NCI-H2171 treated with DMSO at 0.1 percent for 48 hours (cell line): ENCODE measurements around the gene SLBP.
"Not testable (repeated sequence)": the region's sequence is repeated elsewhere in the genome, so short reads cannot be mapped to it uniquely, and the experiment has no call there.

Experiments used
- DNase-seq: peaks from one replicate; lab custom pipeline; 2025; lab: John Stamatoyannopoulos, UW

SLBP gene

DNA sequence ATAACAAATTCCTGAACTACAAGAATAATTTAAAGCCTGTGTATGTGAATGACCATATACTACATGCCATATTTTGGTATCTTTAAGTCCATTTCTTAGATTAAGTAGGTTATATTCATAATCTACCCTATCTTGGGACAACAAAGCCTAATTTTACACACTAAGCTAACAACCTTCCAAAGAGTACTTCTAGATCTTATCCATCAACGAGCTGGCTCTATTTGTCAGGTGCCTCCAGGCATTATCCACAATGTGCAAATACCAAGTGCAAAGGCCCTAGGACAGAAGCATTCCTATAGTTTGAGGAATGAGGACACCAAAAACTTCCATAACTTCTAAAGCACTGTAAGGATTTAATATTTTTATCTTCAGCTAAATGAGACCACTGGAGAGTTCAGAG, 3.5 kb downstream of the SLBP start:
- no peak for DNase-seq

DNA sequence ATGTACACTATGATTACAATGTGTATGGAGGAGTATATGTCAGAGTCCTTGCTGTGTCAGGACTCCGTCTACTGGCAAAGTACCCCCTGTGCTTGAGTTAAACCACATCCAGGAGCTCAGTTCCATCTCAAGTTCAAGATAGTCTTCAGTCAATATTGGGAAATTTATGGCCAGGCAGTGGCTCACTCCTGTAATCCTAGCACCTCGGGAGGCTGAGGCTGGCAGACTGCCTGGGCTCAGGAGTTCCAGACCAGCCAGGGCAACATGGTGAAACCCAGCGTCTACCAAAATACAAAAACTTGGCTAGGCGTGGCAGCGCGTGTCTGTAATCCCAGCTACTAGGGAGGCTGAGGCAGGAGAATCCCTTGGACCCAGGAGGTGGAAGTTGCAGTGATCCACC, 5.8 kb downstream of the SLBP start:
- DNase-seq, result no peak

DNA sequence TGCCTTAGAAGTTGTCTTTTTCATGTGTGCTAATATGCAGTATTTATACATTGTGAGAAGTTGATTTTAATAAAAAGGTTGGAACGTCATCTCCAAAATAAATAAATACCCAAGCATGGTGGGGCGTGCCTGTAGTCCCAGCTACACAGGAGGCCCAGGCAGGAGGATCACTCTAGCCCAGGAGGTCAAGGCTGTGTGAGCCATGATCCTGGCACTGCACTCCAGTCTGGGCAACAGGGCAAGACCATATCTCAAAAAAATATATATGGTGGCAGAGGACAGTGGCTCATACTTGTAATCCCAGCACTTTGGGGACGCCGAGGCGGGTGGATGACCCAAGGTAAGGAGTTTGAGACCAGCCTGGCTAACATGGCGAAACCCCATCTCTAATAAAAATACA, 6.4 kb downstream of the SLBP start:
- no peak for DNase-seq

DNA sequence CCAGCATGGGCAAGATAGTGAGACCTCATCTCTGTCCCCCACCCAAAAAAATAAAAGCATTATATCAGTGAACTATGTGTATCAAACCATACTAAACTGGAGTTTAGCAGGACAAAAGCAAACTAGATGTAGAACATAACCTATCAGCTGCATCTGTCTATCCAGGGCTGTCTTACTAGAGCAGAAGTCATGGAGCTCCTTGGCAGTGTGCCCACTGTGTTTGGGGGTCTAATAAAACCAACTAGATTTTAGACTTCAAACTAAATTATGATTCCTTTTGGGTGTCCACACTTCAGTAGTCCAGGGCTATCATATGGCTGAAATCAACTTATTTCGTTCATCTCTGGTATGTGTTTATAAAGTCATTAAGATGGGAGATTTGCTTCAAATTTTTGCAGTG, 8.3 kb downstream of the SLBP start:
- DNase-seq, result no peak

DNA sequence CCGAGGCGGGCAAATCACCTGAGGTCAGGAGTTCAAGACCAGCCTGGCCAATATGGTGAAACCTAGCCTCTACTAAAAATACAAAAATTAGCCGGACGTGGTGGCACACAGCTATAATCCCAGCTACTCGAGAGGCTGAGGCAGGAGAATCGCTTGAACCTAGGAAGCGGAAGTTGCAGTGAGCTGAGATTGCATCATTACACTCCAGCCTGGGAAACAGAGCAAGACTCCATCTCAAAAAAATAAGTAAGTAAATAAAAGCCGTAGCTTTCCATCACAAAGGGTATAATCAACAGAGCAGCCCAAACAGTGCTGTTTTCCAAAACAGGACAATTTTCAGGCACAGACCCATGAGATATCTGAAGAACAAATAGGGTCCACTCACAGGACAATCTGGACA, 10.4 kb downstream of the SLBP start:
- DNase-seq, result not testable (repeated sequence)

DNA sequence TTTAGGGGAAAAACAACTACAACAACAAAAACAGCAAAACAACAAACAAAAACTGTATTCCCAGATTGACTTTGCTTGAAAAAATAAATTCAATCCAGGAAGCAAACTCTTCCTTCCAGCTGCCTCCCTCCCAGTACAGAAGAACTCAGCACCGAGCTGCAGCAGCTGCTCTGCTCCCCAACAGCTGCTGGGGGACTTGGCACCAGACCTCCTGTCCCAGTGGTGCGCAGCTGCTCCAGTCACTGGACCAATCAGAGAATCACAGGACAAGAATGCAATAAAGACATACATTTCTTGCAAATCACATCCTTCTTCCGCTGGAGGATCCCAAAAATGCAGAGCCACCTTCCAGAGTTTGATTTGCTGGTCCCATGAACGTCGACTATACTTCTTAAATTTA, 16.2 kb downstream of the SLBP start:
- peak; percentile 3 for DNase-seq

DNA sequence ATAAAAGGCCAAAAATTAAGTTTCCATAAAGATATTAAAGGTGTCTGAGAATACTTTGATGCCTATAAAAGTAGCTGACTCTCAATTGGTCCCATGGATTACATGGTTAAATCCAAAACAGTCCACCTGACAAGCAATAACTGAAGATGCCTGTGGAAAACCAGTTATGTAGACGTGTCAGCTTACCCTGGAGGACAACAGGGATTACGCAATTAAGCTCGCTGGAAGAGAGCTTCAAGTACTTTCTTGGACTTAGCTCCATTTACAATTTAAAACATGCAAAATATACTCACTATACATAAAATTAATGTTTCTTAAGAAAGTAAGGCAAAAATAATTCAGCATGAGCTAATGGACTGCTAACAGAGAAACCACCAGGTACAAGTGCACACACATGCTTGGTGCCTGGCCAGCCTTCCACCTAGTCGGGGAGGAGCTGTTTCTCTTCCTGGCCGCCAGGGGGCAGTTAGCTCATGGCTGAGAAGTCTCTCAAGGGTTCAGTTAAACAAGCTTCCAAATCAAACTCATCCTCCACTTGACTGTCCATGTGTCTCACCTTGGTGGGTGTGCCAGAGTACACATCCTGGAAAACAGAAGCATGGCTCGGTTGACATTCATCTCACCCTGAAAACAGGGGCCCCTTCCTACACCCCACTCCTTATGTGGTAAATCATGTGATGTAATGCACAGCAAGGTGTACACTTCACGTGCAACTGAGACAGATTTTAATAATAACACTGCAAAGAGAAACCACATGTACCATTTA, 18.8 kb downstream of the SLBP start:
- DNase-seq, result peak; percentile 47

DNA sequence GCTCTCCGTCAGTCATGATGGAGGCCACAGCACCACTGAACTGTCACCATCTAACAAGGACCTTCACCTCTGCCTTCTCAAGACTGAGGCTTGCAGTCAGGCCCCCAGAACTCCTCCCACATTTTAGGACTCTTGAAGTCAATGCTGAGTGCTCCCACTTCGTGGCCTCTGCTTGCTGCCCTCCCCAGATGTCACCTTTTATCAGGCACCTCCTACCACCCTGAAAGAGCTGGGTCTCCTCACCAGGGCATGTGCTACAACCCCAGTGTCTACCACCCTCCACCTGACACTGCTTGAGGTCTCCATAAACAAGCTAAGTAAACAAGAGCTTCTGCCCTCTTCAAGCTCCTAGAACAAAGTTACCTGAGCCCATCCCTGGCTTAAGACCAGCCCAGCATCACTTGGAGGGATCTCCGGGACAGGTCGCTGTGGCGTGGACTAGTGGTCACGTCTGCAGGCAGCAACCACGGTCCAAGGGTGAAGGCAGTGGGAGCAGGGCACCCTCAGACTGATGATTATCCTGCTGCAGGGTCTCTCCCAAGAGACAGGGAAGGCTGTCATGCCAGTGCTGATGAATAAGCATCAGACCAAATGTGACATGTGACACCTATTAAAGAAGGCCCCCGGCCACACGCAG, 20.3 kb downstream of the SLBP start:
- DNase-seq, result no peak

DNA sequence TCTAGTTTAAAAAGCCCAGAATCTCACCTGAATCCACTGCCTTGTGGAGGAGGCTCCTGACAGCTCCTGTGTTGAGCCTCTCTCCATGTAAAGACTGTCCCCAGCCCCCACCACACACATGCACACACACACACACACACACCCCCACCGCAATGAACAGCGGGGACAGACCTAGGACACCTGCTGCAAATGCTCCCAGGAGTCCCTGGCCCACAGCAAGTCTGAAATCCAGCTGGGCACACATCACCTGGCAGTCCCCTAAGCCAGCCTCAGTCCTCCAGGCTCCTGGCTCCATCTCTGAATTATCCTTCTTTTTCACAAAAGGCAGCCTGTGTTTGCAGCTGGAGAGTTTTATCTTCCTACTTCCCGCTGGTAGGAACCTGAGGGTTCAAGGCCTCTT, 21.4 kb downstream of the SLBP start:
- DNase-seq, result no peak

DNA sequence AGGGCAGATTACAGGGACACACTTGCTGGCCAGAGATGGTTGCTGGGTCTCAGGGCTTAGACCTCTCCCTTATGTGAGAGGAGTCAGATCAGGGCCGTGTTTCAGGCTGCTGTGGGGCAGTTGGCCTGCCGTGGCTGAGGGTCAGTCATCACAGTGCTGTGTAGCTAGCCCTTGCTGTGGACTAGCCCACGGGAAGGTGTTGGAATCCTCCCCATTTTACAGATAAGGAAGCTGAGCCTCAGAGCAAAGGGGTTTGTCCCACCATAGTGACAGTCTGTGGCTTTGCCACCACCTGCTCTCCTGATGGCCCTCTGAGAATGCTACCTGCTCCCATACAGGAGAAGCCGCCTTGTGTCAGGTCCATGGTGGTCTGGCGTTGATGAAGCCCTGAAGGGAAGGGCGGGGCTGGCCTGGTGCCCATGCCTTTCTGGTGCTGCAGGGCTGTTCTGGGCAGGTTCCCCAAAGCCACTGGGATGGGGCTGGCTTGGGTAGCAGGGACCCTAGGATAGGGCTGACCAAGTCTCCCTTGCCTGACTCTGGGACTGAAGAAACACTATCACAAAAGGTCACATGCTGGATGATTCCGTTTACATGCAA, 25.6 kb downstream of the SLBP start:
- no peak for DNase-seq

DNA sequence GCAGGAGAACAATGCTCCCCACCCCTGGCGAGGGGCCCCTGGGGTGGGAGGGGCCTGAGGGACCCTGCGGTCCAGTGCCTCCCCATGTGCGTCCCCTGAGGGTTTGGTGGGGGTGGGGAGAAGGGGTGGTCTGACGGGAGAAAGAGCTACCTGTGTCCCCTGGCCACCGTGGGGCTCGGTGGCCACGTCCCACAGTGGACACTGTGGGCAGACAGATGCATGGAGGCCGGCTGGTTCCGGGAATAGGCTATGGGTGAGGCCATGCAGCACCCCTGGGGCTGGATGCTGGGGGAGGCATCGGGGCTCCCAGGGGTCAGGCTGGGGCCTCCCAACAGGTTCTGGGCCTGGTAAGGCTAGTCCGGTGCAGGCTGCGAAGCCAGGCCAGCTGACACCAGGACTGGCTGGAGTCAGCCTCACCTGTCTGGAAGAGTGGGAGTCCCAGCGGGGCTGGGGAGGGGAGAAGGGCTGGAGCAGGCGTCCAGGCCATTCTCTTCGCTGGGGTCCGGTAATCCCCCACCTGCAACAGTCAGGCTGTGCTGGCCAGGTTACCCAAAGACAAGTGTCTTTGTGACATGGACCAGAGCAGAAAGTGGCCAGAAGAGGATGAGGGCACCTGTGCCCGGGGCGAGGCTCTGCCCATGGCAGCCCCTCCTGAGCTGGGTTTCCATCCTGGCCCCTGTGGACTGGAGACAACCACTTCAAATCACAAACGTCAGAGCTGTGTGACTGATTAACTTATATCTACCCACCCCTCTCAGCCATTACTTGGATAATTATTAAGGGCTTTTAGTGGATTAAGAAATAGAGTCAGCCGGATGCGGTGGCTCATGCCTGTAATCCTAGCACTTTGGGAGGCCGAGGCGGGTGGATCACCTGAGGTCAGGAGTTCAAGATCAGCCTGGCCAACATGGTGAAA, 26.6 kb downstream of the SLBP start:
- DNase-seq, result no peak

DNA sequence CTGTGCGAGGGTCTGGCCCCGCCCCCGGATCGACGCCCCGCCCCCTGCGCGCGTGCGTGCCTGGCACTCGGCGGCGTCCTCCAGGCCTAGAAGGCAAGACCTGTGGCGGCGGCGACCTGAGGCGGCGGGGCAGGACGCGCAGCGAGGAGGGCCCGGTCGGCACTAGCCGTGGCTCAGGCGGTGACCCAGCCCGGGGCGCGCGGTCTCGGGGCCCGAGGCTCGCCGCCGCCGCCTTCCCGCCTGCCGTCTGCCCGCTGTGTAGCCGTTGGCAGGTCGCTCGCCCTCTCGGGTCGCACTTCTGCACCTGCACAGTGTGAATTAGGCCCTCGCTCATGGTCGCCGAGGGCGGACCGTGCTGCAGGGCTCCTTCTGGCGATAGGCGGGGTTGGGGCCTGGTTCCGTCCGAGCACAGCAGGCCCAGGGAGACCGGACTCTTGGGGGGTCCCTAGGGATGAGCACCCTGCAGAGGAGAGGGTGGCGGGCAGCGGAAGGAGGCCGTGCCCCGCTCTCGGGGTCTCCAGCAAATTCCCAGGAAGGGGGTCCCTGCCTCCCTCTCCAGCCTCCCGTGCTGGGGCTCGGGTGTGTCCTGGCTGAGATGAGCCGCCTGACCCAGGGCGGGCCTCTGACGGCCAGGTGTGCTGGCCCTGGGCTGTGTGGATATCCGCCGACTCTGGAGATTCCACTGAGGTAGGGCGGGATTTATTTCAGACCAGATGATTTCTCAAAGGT, 27.4 kb downstream of the SLBP start:
- no peak for DNase-seq

DNA sequence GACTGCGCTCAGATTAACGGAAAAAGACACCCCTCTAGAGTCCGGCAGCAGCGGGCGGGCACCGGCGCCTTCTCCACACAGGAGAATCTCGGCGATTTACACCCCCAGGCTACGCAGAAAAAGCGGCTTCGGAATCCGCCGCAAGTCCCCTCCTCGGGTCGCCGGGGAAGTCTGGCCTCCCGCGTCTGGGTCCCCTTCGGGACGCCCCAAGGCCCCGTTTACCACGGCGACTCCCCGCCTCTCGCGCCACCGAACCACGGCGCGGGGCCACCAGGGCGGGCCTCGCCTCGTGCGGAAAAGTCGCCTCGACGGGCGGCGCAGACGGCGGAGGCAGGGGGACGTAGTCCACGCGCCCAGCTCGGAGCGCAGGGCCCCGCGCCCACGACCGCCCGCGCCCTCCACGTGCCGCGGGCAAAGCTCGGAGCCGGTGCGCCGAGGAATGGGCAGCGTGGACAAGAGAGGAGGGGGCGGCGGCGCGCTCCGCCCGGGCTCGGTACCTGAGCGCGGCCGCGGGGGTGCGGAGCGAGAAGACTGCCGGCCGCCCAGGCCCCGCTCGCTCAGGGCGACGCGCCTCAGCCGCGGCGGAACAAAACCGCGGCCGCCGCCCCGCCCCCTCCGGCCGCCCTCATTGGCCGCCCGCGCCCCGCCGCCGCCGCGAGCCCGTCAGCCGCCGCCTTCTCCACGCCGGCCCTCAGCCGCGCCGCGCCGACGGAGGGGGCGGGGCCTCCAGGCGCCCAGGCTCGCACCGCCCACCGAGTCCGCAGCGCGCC, 28.2 kb downstream of the SLBP start, which contains the start of gene FAM53A:
Gene FAM53A, minus strand, starts transcription at position 578 of the 770 bp plus-strand sequence. CDS start 15,572 bp downstream, outside the sequence.
- DNase-seq, result peak; percentile 59

DNA sequence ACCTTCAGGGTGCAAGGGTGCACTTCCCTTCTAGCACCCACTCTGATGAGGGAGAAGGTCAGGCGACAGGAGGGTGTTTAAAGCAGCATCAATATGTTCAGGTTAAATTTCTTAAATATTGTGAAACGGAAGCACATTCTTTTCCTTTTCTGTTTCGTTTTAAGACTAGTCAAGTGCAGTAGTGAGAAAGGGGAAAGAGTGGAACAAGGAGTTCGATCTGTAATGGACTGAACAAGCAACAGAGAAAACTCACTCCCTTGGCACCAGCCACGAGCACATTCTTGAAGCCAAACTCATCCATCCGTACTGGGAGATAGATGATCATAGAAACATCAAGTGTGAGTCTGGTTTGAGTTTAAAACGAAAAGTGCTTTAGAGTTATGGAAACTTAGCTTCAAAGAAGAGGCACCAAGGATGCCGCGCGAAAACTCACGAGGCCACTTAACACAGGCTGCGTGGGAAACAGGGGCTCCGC, 28.8 kb downstream of the SLBP start:
- DNase-seq, result peak; percentile 20

DNA sequence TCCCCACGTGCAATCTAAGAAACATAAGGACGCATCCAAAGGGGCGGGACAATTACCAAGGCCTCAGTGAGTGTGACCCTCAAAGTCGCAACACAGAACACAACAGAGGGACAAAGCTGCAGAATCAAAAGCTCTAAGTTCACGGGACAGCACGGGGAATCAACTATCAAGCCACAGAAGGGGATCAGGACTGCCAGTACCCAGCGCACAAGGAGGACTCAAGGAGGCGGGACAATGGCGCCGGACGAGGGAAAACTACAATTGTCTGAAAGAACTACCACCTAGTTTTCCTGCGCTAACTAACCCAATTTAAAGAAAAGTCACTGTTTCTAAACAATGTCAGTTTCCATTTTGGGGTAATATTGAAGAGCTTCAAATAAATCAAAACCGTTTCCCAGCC, 29.3 kb downstream of the SLBP start:
- no peak for DNase-seq

DNA sequence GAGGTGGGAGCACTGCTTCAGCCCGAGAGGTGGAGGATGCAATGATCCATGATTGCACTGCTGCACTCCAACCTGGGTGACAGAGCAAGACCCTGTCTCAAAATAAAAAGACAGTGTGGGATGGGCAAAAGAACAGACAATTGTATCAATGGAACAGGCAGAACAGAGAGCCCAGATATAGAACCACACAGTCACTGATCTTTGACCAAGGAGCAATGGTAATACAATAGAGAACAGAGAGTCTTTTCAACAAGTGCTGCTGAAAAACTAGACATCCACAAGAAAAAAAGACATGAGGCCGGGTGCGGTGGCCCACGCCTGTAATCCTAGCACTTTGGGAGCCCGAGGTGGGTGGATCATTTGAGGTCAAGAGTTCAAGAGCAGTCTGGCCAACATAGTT, 33.9 kb downstream of the SLBP start:
- no peak for DNase-seq

DNA sequence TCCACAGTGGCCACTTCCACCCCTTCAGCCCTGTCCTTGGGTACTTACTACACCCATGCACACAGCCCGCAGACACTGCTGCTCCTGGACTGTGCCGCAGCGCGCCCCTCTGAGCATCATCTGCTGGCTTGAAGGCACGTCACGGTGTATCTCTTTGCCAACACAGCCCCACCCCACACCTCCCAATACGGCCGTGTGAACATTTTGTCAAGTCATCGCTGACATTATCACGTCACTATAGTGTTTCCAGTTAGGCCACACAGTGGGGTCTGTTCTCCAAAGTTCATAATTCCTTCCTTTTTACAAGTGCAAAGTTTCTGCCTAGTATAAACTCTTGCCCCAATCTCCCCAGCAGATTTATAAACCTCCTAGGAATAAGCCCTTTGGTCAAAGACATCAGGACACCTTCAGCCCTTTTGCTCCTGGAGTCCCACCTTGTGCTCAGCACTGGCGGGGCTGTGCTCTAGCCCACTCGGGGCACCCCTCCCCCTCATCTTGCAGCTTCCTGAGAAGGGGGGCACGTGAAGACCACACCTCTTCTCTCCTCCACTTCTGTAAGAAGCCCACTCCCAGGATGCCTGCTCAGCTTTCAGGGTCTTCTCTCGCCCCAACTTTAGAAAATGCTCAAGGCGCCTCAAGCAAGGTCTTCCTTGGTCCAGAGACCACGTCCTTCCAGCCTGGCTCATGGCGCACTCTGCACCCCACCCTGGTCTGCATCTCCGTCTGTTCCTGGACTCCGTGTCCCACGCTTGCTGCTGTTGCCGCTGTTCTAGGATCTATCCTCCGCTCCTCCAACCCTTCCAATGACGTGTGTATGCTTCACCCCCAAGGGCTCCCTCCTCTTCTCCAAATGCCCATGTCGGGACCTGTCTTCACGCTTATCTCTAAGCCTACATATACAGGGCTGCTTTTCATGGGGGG, 35.3 kb downstream of the SLBP start:
- DNase-seq, result no peak

DNA sequence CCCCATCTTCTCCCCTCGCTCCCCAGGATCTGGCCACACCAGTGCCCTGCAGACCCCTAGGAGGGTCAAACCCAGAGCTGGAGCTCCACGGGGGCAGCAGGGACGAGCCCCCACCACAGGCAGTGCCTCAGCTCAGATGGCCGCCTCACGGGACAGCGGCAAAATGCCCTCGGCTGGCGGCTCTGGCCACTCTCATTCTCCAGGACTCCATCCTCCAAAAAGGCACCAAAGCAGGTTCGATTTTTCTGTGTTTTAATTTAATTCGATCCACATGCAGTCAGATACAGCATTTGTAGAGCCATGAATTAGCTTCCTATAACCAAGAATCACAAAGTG, 36.3 kb downstream of the SLBP start:
- no peak for DNase-seq

DNA sequence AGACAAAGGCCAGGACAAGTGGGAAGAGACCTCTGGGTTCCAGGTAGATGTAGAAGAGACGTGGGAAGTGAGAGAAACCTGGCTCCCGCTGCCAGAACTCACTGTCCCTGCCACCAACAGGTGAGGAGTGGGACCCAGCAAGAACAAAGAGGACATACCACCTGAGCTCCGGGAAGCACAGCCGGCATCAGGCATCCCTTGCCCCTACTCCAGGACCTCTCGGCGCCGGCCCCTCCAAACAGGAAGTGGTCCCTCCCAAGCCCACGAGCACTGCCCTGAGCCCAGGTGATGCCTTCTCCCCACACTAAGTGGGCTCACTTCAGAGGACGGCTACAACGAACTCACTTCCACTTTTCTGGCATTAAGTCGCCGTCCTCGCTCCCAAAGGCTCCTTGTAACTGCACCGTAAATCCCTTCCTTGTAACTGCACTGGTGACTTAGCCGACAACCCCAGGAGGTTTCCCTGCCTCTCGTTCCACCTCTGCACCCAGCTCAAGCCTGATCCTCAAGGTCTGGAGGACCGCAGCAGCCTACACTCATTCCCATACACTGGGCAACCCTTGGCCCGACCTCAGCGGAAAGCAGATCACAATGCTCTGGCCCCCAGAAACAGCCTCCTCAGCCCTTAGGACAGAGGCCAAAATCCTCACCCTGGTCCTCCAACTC, 36.9 kb downstream of the SLBP start:
- DNase-seq, result no peak
